T-cell (primary cell): ENCODE results near the gene TRIM41. TPM values are rescaled to one million over a fixed set of nuclear protein-coding genes. Genes with fewer than 3 reads are reported as not detected.

Experiments
- ATAC-seq, 4 experiments: fragments of 200-7000 bp in 3 of 4; fragments of 150-1000 bp in 1 of 4; cut with Tn5 transposase; replicated peaks in 1 of 4; 1 replicate in 3 of 4; 2 replicates in 1 of 4; pipeline ENCODE4 v1.10.0; 2021; ENCODE audit warnings: moderate library complexity in 3 of 4, mild to moderate bottlenecking in 2 of 4, moderate number of reproducible peaks in 1 of 4
- CTCF ChIA-PET, 2 donors: fragments of 300-600 bp; sonication (Branson Sonifier 250); formaldehyde crosslinking; loops; one replicate each; lab custom pipeline; 2022; ENCODE audit warnings: antibody characterized with exemption in 2 of 2; lab: Charles Lee
- POLR2A ChIA-PET, 2 donors: fragments of 300-600 bp; sonication (Branson Sonifier 250); formaldehyde crosslinking; loops; one replicate each; lab custom pipeline; 2022; ENCODE audit warnings: antibody characterized with exemption in 2 of 2; lab: Charles Lee
- DNase-seq, 35 experiments: peaks; one replicate each; pipeline versions ENCODE4 v3.0.0 to v3.0.0-alpha.2; 2013 to 2023
- H3K27ac ChIP-seq: one replicate; pipeline ENCODE4 v1.5.1; 2013; ENCODE audit warnings: low read length
- H3K27me3 ChIP-seq, 2 experiments: replicated peaks in 1 of 2; 1 replicate in 1 of 2; 2 replicates in 1 of 2; pipeline versions ENCODE4 v1.6.1 to v1.7.0; 2013; ENCODE audit warnings: low read length in 1 of 2, mixed read lengths in 1 of 2; ENCODE audit not compliant: control insufficient read depth in 2 of 2, insufficient read depth in 2 of 2; ENCODE audit errors: extremely low read depth in 1 of 2
- H3K36me3 ChIP-seq, 2 donors: 1 replicate in 1 of 2; 2 replicates in 1 of 2; pipeline versions ENCODE4 v1.6.1 to v1.7.0; 2013; ENCODE audit warnings: low read length in 1 of 2; ENCODE audit not compliant: control insufficient read depth in 2 of 2, insufficient read depth in 1 of 2; ENCODE audit errors: extremely low read depth in 1 of 2
- H3K4me1 ChIP-seq, 2 experiments: 1 replicate in 1 of 2; 2 replicates in 1 of 2; pipeline versions ENCODE4 v1.6.1 to v1.7.0; 2013; ENCODE audit warnings: low read length in 2 of 2, mixed read lengths in 1 of 2; ENCODE audit not compliant: insufficient read depth in 2 of 2, control insufficient read depth in 1 of 2; ENCODE audit errors: extremely low read depth in 1 of 2
- H3K4me3 ChIP-seq, 2 donors: 1 replicate in 1 of 2; 2 replicates in 1 of 2; pipeline versions ENCODE4 v1.5.1 to v1.7.0; 2013; ENCODE audit warnings: mild to moderate bottlenecking in 2 of 2, low read length in 1 of 2, moderate library complexity in 1 of 2; ENCODE audit not compliant: control insufficient read depth in 1 of 2; ENCODE audit errors: extremely low read depth in 1 of 2
- H3K9me3 ChIP-seq: 2 replicates; pipeline ENCODE4 v1.7.0; 2013
- H3K27ac Mint-ChIP-seq, 2 donors: one replicate each; pipeline ENCODE4 v1.8.0; 2020 to 2021; ENCODE audit warnings: mild to moderate bottlenecking in 2 of 2, mixed read lengths in 2 of 2
- H3K27me3 Mint-ChIP-seq, 2 donors: one replicate each; pipeline ENCODE4 v1.8.0; 2021 to 2022; ENCODE audit warnings: mixed read lengths in 2 of 2
- H3K36me3 Mint-ChIP-seq: one replicate; pipeline ENCODE4 v1.8.0; 2021; ENCODE audit warnings: mixed read lengths
- H3K4me1 Mint-ChIP-seq, 3 donors: one replicate each; pipeline ENCODE4 v1.8.0; 2020 to 2022; ENCODE audit warnings: mixed read lengths in 3 of 3, mild to moderate bottlenecking in 1 of 3
- H3K4me3 Mint-ChIP-seq, 3 donors: one replicate each; pipeline ENCODE4 v1.8.0; 2020 to 2022; ENCODE audit warnings: mild to moderate bottlenecking in 3 of 3, mixed read lengths in 3 of 3, moderate library complexity in 3 of 3
- H3K9me3 Mint-ChIP-seq, 3 donors: one replicate each; pipeline ENCODE4 v1.8.0; 2020 to 2022; ENCODE audit warnings: mixed read lengths in 3 of 3
- WGBS: methylation state at CpG from one replicate; pipeline ENCODE4 v1.1.5; 2013; ENCODE audit warnings: missing lambda C conversion rate; ENCODE audit not compliant: insufficient coverage; 5-methylcytosine and 5-hydroxymethylcytosine counted together
- total RNA-seq, 35 experiments: library from RNA in 6 of 35; stranded (reverse) in 6 of 35; fragments of 120-200 nt in 1 of 35; gene quantifications; one replicate each; pipeline versions ENCODE4 v1.2.1 to v1.2.4 and lab custom pipeline; 2013 to 2026

TRIM41 gene
- total RNA-seq, 5 donors from 2014 or later (not counting 1 experiment from before 2014, with no cell fraction given) = 32.2 to 46.2 (median 36.7) TPM

DNA sequence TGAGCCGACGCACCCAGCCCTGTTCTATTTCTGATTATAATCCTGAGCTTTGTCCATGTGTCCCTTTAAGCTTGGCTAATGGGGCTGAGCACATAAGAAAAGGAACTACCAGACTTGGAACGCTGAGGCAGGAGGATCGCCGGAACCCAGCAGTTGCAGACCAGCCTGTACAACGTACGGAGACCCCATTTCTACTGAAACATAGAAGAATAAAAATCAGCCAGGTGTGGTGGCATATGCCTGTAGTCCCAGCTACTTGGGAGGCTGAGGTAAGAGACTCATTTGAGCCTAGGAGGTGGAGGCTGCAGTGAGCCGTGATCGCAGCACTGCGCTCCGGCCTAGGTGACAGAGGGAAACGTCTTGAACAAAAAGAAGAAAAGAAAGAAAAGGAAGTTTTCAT lies 40.4 kb upstream of the TRIM41 start:
- Histone ChIP-seq H3K27ac (no peak overlapping the region), H3K9me3 (no peaks in the 10 kb centered on the region), H3K36me3 (no peaks in the 10 kb centered on the region), H3K4me1 (peaks cover 7 to 37% of the 10 kb centered on the region in 2 experiments), H3K27me3 (peaks cover 0 to under 1% of the 10 kb centered on the region in 2 experiments), H3K4me3 (no peak overlapping the region)
- H3K9me3 Mint-ChIP-seq = no peaks in the 10 kb centered on the region
- ChIA-PET CTCF (interaction anchor here (0.7 to 1.3 kb wide), 3 partner anchors 10 to 63 kb away, joined by 3 to 4 read pairs (median 3); no protein-coding TSS in a partner anchor), POLR2A (no interaction called here)
- DNase-seq = peak in 1 of 35 experiments; percentile 34
- H3K4me1 Mint-ChIP-seq = peaks cover 35 to 38% (median 37%) of the 10 kb centered on the region in 3 donors
- WGBS = 87% methylated on average over 5 of the region's 12 CpGs
- H3K27ac Mint-ChIP-seq = peak overlapping the region; percentile 85 to 95
- peaks cover 0 to 2% of the 10 kb centered on the region in 2 donors for H3K27me3 Mint-ChIP-seq
- no peak for ATAC-seq
- no peaks in the 10 kb centered on the region for H3K36me3 Mint-ChIP-seq
- H3K4me3 Mint-ChIP-seq = peak overlapping the region; percentile 80 to 89 (median 84)

GRCh38 chr5:181184845-181185216 lies 38.2 kb upstream of the TRIM41 start:
- Histone ChIP-seq H3K4me3 (peak overlapping the region; percentile 23 to 44), H3K36me3 (no peaks in the 10 kb centered on the region), H3K9me3 (no peaks in the 10 kb centered on the region), H3K27ac (no peak overlapping the region), H3K4me1 (peaks cover 7 to 50% of the 10 kb centered on the region in 2 experiments), H3K27me3 (no peaks in the 10 kb centered on the region)
- Mint-ChIP-seq H3K36me3 (peaks cover 6% of the 10 kb centered on the region), H3K4me3 (peak overlapping the region; percentile 84 to 89 (median 87)), H3K4me1 (peaks cover 48 to 53% (median 50%) of the 10 kb centered on the region in 3 donors), H3K27ac (peak overlapping the region; percentile 88 to 91), H3K27me3 (peaks cover 0 to 8% of the 10 kb centered on the region in 2 donors), H3K9me3 (peaks cover 0 to 4% (median 0%) of the 10 kb centered on the region in 3 donors)
- ChIA-PET POLR2A (interaction anchor here in 1 of 2 donors (0.6 to 0.7 kb wide), 2 partner anchors 42 to 130 kb away, joined by 3 to 5 read pairs; no protein-coding TSS in a partner anchor), CTCF (interaction anchor here (0.5 to 1.6 kb wide), 9 partner anchors 12 to 66 kb away, joined by 3 to 7 read pairs (median 3); partner anchors contain the start of gene RACK1 (in 1 of the 2))
- ATAC-seq = no peak
- 94% methylated on average over 12 of the region's 16 CpGs for WGBS
- DNase-seq = no peak

- ATAC-seq (no peak), DNase-seq (no peak)
- Histone ChIP-seq H3K4me3 (no peak overlapping the region), H3K27ac (no peak overlapping the region), H3K9me3 (no peaks in the 10 kb centered on the region), H3K4me1 (peaks cover 7 to 57% of the 10 kb centered on the region in 2 experiments), H3K27me3 (no peaks in the 10 kb centered on the region), H3K36me3 (no peaks in the 10 kb centered on the region)
- Mint-ChIP-seq H3K27me3 (peaks cover 0 to 6% of the 10 kb centered on the region in 2 donors), H3K4me1 (peaks cover 48 to 60% (median 50%) of the 10 kb centered on the region in 3 donors), H3K27ac (peak overlapping the region in 1 of 2 donors; percentile 36), H3K4me3 (peak overlapping the region in 2 of 3 donors; percentile 41 to 42), H3K36me3 (peaks cover 6% of the 10 kb centered on the region), H3K9me3 (peaks cover 0 to 4% (median 0%) of the 10 kb centered on the region in 3 donors)
- ChIA-PET POLR2A (interaction anchor here in 1 of 2 donors (0.6 to 0.7 kb wide), 2 partner anchors 41 to 130 kb away, joined by 3 to 5 read pairs; no protein-coding TSS in a partner anchor), CTCF (interaction anchor here in 1 of 2 donors (1.4 to 1.6 kb wide), 3 partner anchors 13 to 65 kb away, joined by 3 to 7 read pairs (median 3); no protein-coding TSS in a partner anchor)
- 95% methylated on average over 12 of the region's 13 CpGs for WGBS
These were observed 37.5 kb upstream of the TRIM41 start for GRCh38 chr5:181185560-181185959.

DNA sequence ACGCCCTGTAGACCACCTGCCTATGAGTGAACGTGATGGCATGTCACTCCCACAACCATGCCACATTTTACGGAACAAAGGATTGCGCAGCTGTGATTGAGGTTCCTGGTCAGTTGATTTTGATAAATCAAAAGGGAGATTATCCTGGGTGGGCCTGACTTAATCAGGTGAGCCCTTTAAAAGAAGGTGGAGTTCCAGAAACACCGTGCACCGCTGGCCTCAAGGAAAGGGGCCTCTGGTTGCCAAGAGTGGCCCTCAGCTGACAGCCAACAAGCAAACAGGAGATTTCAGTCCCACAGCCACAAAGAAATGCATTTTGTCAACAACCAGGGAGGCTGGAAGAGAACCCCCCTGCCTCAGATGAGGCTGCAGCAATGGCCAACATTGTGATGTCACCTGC lies 37.1 kb upstream of the TRIM41 start:
- H3K9me3 ChIP-seq = no peaks in the 10 kb centered on the region
- Mint-ChIP-seq H3K36me3 (peaks cover 6% of the 10 kb centered on the region), H3K9me3 (peaks cover 0 to 4% (median 0%) of the 10 kb centered on the region in 3 donors), H3K4me3 (peak overlapping the region in 1 of 3 donors; percentile 42), H3K27me3 (peaks cover 0 to 6% of the 10 kb centered on the region in 2 donors), H3K27ac (peak overlapping the region in 1 of 2 donors; percentile 57), H3K4me1 (peaks cover 49 to 65% (median 50%) of the 10 kb centered on the region in 3 donors)
- ChIA-PET CTCF (interaction anchor here in 1 of 2 donors (1.4 to 1.6 kb wide), 2 partner anchors 24 to 65 kb away, joined by 3 read pairs; no protein-coding TSS in a partner anchor), POLR2A (no interaction called here)
- peaks cover 7 to 60% of the 10 kb centered on the region in 2 experiments for H3K4me1 ChIP-seq
- H3K4me3 ChIP-seq = no peak overlapping the region
- DNase-seq (peak in 1 of 35 experiments; percentile 18), ATAC-seq (no peak)
- no peak overlapping the region for H3K27ac ChIP-seq
- no peaks in the 10 kb centered on the region for H3K36me3 ChIP-seq
- H3K27me3 ChIP-seq = no peaks in the 10 kb centered on the region
- WGBS = 95% methylated on average over 3 of the region's 6 CpGs

DNA sequence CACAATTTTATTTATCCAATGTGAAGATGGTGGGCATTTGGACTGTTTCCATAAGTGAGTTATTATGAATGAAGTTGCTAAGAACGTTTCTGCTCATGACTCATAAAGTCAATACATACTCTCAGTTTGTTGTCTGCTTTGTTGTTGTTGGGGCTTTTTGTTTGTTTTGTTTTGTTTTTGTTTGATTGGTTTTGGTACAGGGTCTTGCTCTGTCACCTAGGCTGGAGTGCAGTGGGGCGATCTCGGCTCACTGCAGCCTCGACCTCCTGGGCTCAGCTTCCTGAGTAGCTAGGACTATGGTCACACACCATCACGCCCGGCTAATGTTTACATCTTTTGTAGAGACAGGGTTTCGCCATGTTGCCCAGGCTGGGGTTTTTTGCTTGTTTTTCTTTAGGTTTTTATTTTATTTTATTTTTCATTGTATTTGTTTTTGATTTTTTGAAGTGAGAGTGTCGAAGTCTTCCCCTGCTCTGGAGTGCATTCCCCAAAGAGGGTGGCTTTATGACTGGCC lies 36.0 kb upstream of the TRIM41 start:
- CTCF ChIA-PET = interaction anchor here (0.6 to 3.8 kb wide), 2 partner anchors 20 to 21 kb away, joined by 4 to 20 read pairs; no protein-coding TSS in a partner anchor
- peaks cover 7 to 61% of the 10 kb centered on the region in 2 experiments for H3K4me1 ChIP-seq
- ATAC-seq (no peak), DNase-seq (peak in 1 of 35 experiments; percentile 30)
- WGBS = 100% methylated on average over 1 of the region's 8 CpGs
- Mint-ChIP-seq H3K36me3 (peaks cover 10% of the 10 kb centered on the region), H3K4me1 (peaks cover 48 to 70% (median 51%) of the 10 kb centered on the region in 3 donors), H3K27ac (peak overlapping the region in 1 of 2 donors; percentile 77), H3K9me3 (peaks cover 0 to 4% (median 0%) of the 10 kb centered on the region in 3 donors), H3K4me3 (peak overlapping the region in 1 of 3 donors; percentile 94), H3K27me3 (peaks cover 6 to 12% of the 10 kb centered on the region in 2 donors)
- no peaks in the 10 kb centered on the region for H3K27me3 ChIP-seq
- no peaks in the 10 kb centered on the region for H3K9me3 ChIP-seq
- POLR2A ChIA-PET = no interaction called here
- H3K4me3 ChIP-seq = no peak overlapping the region
- no peaks in the 10 kb centered on the region for H3K36me3 ChIP-seq
- H3K27ac ChIP-seq = peak overlapping the region; percentile 24

- Mint-ChIP-seq H3K27me3 (peaks cover 6 to 12% of the 10 kb centered on the region in 2 donors), H3K27ac (peak overlapping the region; percentile 94 to 95), H3K9me3 (peaks cover 0 to 4% (median 0%) of the 10 kb centered on the region in 3 donors), H3K4me3 (peak overlapping the region; percentile 94 to 95 (median 94)), H3K36me3 (peaks cover 10% of the 10 kb centered on the region), H3K4me1 (peaks cover 48 to 71% (median 51%) of the 10 kb centered on the region in 3 donors)
- H3K4me1 ChIP-seq = peaks cover 9 to 61% of the 10 kb centered on the region in 2 experiments
- no peak overlapping the region for H3K4me3 ChIP-seq
- peak overlapping the region; percentile 24 for H3K27ac ChIP-seq
- WGBS = 26% methylated on average over 20 of the region's 37 CpGs
- no peaks in the 10 kb centered on the region for H3K27me3 ChIP-seq
- H3K36me3 ChIP-seq = no peaks in the 10 kb centered on the region
- peak in 20 of 35 experiments; percentile 23 to 59 (median 45) for DNase-seq
- POLR2A ChIA-PET = no interaction called here
- H3K9me3 ChIP-seq = no peaks in the 10 kb centered on the region
- CTCF ChIA-PET = interaction anchor here in 1 of 2 donors (0.8 to 3.8 kb wide), 4 partner anchors 15 to 56 kb away, joined by 3 to 20 read pairs (median 6); partner anchors contain the start of gene RACK1
- ATAC-seq = no peak
These were observed 35.4 kb upstream of the TRIM41 start for GRCh38 chr5:181187500-181188213.
